GM15510 (cell line): Measurements from ENCODE around the gene RUFY4.

Experiments
- POLR2A ChIP-seq: IDR thresholded peaks from 3 replicates; pipeline ENCODE4 v1.6.1; 2011; ENCODE audit warnings: borderline replicate concordance; ENCODE audit not compliant: insufficient read length; ENCODE audit errors: extremely low read depth

Gene RUFY4

DNA sequence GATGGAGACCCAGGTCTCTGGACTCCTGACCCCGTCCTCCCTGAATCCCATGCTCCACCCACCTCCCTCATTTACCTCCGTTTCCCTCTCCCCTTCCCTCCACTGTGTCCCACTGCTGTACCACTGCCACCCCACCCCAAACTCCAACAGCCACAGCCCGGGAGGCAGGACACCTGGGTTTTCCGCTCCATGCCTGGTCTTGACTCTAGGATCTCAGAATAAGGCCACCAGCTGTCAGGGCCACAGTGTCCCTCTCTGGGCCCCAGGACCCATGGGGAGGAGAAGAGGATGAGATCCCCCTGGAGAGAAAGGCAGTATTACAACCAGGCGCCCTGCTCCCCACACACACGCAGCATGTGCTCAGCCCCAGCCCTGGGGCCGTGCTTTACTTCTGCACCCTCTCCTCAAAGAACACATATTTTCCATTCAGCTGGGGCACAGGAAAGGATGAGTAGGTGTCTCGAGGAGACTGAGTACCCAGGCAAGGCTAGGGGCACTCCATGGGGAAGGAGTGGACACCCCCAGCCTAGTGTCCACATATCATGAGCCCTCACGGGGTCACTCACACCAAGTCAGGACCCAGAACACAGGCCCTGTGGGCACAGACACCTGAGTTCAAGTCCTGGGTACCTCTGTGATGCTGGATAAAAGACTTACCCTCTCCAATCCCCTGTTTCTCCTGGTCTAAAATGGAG lies 700 bp downstream of the RUFY4 start:
- TF ChIP-seq POLR2A, result no peak

DNA sequence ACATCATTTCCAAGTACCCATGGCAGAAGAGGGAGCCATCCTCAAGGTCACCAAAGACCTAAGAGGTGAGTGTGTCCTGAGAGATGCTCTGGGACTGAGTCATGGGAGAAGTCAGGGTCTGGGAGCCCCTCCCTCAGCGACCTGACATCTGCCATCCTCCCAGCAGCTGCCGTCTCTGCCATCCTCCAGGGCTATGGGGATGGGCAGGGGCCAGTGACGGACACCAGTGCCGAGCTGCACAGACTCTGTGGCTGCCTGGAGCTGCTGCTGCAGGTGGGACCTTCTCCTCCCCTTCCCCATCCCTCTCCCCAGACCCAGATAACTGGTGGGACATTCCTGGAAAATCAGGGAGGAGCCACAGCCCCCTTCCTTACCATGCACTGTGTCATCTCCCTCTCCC lies 1.5 kb downstream of the RUFY4 start:
- no peak for TF ChIP-seq POLR2A

DNA sequence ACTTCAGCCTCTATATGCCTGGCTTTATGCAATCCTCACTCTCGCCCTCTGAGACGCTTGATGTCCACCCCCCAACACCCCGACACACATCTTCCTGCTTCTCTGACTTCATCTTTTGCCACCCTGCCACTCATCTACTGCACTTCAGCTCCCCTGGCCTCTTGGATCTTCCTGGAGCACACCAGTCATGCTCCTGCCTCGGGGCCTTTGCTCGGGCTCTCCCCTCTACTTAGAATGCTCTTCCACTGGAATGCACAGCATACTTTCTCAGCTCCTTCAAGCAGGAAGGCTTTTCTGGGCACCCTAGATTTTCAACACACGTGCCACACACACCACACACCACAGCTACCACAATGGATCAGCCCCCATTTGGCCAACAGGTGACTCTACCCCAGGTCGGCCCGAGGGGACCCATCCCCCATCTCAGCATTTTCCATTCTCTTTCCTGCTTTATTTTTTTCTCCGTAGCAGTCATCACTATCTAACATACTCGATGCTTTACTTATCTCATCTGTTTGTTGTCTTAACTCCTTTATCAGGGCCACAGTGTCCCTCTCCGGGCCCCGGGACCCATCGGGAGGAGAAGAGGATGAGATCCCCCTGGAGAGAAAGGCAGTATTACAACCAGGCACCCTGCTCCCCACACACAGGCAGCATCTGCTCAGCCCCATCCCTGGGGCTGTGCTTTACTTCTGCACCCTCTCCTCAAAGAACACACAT lies 2.3 kb downstream of the RUFY4 start:
- TF ChIP-seq POLR2A, result no peak

DNA sequence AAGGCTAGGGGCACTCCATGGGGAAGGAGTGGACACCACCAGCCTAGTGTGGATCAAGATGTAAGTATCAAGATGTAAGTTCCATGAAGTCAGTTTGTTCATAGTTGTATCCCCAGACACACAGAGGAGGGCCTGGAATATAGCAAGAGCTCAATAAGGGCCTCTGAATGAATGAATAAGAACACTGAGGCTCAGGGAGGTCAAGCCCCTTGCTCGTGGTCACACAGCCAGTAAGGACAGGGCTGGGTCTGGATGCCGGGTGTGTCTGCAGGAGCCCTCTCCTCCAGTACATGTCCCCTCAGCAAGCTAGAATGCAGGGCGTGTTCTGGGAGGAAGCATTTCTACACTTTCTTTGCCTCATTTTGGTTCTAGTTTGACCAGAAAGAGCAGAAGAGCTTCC lies 2.9 kb downstream of the RUFY4 start:
- no peak for TF ChIP-seq POLR2A

DNA sequence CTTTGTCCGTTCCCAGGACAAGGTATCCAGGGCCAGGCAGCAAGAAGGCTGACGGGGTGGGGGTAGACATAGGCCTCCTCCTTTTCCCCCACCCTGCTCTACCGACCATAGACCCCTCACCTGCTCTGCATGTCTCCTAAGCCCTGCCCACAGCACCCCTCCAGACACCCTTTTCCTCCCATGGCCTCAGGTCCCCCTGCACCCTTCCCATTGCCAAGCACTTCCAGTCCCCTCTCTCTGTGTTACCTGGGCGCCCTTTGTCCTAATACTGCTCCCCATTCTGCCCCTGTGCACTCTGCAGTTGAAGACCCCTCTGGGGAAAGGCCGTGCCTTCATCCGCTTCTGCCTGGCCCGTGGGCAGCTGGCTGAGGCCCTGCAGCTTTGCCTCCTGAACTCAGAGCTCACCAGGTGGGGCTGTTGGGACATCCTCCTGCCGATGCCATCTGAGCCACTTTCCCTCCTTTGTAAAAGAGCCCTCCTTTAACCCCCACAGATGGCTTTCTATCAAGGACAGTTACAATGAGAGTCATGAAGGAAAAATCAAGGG lies 3.5 kb downstream of the RUFY4 start:
- no peak for TF ChIP-seq POLR2A

DNA sequence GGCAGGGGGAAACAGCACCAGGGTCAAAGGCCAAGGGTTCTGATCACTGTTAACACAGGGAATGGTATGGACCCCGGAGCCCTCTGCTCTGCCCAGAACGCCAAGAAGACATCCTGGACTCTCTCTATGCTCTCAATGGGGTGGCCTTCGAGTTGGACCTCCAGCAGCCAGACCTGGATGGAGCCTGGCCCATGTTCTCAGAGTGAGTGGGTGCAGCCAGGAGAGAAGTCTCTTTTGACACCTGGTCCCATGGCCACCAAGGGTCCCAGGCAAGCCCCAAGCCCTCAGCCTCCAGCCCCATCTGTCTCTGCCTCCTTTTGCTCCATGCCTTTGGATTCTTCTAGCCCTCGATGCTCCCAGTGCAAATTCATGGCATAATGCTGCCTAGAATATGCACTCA lies 4.1 kb downstream of the RUFY4 start:
- TF ChIP-seq POLR2A, result no peak

DNA sequence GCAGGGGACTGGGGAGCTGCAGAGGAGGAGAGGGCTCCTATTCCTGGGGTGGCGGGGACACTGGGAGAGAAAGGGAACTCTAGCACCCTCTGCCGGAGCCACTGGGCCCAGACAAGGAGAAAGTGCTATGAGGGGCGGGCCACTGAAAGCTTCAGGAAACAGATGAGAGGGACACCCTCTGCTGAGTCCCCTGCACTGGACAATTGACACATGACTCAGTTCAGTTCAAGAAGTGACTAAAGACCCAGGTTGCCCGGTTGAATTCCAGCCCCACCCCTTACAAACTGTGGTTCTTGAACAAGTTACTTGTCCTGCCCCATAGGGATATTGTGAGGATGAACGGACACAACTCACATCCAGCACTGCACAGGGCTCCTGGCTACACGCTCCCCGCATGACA lies 5.0 kb downstream of the RUFY4 start:
- TF ChIP-seq POLR2A, result no peak

DNA sequence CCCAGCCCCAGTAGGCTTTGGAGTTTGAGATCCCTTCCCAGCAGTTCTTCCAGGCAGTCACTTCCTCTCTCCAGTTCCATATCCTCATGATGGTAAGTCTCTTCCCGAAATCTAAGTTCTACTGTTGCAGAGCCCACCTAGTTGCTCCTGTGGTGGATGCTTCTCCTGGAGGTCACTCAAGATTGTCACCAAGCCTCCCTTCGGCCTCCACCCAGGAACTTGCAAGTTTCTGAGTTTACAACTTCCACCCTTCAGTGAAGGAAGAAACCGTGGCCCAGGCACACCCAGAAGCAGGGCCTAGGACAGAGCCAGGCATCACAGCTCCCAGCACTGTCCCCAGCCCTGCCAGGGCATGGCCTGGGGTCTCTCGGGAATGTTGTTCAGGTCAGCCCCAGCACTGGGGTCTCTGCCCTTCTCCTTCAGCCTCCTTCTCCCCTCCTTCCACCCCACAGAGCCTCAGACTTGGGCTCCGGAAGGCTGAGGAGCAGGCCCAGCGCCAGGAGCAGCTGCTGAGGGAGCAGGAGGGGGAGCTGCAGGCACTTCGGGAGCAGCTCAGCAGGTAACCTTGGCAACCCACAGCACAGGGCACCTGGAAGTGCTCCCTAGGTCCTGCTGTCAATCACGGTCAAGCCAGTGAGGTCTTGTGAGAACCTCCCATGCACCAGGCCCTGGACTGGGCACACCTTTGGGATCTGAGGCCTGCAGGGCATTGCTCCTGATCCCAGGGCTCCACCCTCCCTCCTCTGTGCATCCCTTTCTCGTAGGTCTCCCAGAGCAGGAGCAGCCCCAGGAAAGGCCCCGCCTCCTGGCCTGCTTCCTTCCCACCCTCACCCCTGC lies 7.1 kb downstream of the RUFY4 start:
- no peak for TF ChIP-seq POLR2A

DNA sequence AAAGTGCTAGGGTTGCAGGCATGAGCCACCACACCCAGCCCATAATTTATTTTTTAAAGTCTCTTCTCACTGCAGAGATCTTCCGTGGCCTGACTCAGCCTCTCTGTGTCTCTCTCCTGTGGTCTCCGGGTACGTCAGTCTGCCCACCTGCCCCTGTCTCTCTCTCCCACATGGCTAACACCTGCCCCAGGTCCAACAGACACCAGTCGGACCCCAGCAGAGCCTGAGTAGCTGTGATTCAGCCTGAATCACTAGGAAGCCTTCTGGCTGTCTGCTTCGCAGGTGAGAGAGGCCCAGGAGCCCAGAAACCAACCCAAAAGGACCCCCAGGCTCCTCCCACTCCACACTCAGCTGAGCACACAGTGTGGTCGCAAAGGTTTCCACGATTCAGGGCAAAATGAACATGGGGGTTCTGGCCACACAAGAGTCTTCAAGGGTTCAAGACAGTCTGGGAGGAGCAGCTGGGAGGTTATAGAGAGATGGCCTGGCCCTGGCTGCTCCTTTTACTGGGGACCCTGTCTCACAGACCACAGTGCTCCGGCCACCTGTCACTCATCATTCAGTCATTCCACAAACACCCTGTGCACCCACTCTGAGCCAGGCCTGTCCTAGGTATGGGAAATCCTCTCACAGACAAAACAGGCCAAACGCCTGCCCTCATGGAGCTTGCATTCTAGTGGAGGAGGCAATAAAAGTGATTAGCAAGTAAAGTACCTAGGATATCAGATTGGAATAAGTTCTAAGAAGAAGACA lies 8.6 kb downstream of the RUFY4 start:
- no peak for TF ChIP-seq POLR2A

DNA sequence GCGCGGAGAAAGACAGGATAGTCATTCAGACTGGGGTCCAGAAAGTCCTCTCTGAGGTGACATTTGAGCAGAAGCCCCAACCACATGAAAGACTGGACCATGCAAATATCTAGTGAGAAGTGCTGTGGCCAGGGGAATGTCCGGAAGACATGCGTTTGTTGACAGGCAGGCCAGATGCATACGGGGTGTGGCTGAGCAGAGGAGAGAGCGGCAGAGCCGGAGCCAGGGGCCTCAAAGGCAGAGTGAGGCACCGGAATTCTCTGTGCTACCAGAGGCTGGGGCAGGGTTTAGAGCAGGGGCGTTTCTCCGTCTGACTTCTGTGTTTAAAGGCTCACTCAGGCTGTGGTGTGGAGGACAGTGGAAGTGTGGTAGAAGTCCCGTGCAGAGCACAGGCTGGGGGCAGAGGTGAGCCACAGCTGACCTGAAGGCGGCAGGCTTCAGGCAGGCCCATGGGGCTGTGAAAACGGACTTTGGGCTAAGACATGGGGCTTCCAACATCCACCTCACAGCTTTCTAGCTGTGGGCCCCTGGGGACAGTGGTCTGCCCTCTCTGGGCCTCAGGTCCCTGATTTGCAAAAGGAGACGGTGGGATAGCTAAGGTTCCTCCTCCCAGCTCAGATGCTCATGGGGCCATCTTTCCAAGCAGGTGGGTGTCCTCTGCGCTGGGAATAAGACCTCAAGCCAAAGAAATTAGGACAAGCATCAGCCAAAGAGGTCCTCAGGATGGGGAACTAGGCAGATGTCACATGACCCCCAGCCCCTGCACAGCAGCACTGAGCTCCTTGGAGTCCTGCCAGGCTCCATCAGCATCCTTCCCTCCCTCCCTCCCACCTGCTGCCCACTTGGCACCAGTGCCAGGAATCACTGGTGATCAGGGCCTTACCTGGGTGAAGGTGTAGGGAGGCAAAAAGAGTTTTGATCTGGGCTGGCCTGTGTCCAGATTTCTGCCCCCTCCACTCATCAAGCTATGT lies 11.2 kb downstream of the RUFY4 start:
- TF ChIP-seq POLR2A, result no peak

DNA sequence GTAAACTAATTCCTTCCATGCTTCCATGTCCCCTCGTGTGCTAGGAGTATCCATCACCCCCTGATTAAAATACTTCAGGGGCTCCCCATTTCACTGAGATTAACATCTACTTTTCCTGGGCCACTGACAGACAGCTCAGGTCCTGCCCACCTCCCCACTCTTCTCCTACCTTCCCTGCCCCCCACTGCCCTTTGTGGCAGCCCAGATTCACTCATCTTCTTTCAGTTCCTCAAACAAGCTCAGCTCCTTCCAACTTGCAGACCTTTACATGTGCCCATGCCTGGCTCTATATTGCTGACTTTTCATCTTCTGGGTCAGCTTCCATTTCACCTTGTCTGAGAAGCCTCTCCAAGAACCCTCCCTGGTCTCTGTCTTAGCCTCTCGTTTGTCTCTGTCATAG lies 12.0 kb downstream of the RUFY4 start:
- TF ChIP-seq POLR2A, result no peak

DNA sequence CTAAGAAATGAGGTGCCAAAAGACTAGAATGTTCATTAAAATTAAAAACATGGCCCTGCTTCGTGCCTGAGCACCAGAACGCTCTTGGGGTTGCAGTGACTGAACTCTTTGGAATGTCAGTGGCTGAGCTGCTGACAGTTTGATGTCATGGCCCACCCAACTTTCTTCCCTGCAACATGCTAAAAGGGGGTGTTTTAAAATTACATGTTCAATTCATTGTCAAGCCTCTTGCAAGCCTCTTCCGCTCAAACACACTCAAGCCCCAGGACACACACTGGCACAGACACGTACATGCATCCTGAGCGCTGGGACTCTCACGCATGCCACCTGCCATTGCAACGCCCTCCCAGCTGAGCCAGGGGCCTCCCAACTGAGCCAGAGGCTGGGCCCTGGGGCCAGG lies 12.6 kb downstream of the RUFY4 start:
- TF ChIP-seq POLR2A, result no peak

DNA sequence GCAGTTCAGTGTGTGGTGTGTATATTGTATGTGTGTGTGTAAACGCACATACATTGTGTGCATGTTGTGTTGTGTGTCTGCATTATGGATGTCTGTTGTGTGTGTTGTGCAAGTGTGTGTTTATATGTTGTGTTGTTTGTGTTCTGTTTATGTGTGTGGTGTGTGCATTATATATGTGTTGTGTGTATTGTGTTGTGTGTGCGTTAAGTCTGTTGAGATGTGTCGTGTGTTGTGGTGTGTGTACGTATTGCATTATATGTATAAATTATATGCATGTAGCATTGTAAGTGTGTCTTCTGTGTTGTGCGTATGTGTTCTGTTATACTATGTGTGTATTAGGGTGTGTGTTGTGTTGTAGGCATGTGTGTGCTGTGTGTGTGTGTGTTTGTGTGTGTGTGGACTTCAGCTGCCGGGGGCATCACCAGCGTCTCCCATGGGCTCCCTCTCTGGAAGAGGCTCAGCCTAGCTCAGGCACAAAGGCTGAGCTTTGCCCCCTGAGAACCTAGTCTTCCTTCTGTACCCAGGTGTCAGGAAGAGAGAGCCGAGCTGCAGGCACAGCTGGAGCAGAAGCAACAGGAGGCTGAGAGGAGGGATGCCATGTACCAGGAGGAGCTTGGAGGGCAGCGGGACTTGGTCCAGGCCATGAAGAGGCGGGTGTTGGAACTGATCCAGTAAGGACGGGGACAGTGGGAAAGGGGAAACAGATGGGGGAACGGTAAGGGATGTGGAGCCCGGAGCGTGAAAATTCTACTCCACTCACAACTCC lies 13.7 kb downstream of the RUFY4 start:
- no peak for TF ChIP-seq POLR2A
